ENCODE results near the gene EIF4E3.

GRCh38 chr3:71640331-71640983 is 84.7 kb downstream of the EIF4E3 start:
- TF ChIP-seq POLR2A (IDR thresholded peaks at IDR 0.05), result no peak
- TF ChIP-seq, protein P1, sequence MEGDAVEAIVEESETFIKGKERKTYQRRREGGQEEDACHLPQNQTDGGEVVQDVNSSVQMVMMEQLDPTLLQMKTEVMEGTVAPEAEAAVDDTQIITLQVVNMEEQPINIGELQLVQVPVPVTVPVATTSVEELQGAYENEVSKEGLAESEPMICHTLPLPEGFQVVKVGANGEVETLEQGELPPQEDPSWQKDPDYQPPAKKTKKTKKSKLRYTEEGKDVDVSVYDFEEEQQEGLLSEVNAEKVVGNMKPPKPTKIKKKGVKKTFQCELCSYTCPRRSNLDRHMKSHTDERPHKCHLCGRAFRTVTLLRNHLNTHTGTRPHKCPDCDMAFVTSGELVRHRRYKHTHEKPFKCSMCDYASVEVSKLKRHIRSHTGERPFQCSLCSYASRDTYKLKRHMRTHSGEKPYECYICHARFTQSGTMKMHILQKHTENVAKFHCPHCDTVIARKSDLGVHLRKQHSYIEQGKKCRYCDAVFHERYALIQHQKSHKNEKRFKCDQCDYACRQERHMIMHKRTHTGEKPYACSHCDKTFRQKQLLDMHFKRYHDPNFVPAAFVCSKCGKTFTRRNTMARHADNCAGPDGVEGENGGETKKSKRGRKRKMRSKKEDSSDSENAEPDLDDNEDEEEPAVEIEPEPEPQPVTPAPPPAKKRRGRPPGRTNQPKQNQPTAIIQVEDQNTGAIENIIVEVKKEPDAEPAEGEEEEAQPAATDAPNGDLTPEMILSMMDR (IDR thresholded peaks at IDR 0.05), result no peak

All from lower leg skin (tissue), 3 donors.